Chondrocyte (in vitro differentiated cells): ENCODE data around the gene SERINC5. TPM values are rescaled to one million over a fixed set of nuclear protein-coding genes. Genes with fewer than 3 reads are reported as not detected.

Source experiments
- DNase-seq: peaks from one replicate; pipeline ENCODE4 v3.0.0; 2021; ENCODE audit warnings: mixed read lengths, low spot score
- H3K27ac Mint-ChIP-seq: one replicate; pipeline ENCODE4 v1.8.0; 2021; ENCODE audit warnings: mild to moderate bottlenecking, moderate library complexity, mixed read lengths; ENCODE audit not compliant: unreplicated experiment
- H3K27me3 Mint-ChIP-seq: 2 replicates; pipeline ENCODE4 v1.8.0; 2021; ENCODE audit warnings: low read depth, mixed read lengths
- H3K36me3 Mint-ChIP-seq: 2 replicates; pipeline ENCODE4 v1.8.0; 2021; ENCODE audit warnings: low read depth, mixed read lengths
- H3K4me1 Mint-ChIP-seq: 2 replicates; pipeline ENCODE4 v1.8.0; 2021; ENCODE audit warnings: low read depth, mild to moderate bottlenecking, mixed read lengths
- H3K4me3 Mint-ChIP-seq: one replicate; pipeline ENCODE4 v1.8.0; 2021; ENCODE audit warnings: mild to moderate bottlenecking, moderate library complexity, mixed read lengths; ENCODE audit not compliant: unreplicated experiment
- H3K9me3 Mint-ChIP-seq: 2 replicates; pipeline ENCODE4 v1.8.0; 2021; ENCODE audit warnings: low read depth, mixed read lengths
- CTCF ChIP-seq: fragments of 200-600 bp; sonication (generic); IDR thresholded peaks from 2 replicates; pipeline ENCODE4 v1.5.0; 2021; ENCODE audit warnings: antibody characterized with exemption, mild to moderate bottlenecking, moderate library complexity
- total RNA-seq: library from RNA; stranded (reverse); gene quantifications from 3 replicates; pipeline ENCODE4 v1.2.1, GENCODE V29; 2021

SERINC5 gene
- total RNA-seq, 1 donor from 2014 or later: 41.5 TPM

GRCh38 chr5:80105698-80106439 is 150.0 kb downstream of the SERINC5 start:
- TF ChIP-seq CTCF: no peak
- Mint-ChIP-seq H3K27ac (no peak overlapping the region), H3K27me3 (no peaks in the 10 kb centered on the region), H3K9me3 (no peaks in the 10 kb centered on the region), H3K4me3 (no peak overlapping the region), H3K4me1 (peaks cover 12% of the 10 kb centered on the region), H3K36me3 (no peaks in the 10 kb centered on the region)
- no peak for DNase-seq

- no peak for DNase-seq
- TF ChIP-seq CTCF: no peak
- H3K36me3 Mint-ChIP-seq: no peaks in the 10 kb centered on the region
- no peaks in the 10 kb centered on the region for H3K9me3 Mint-ChIP-seq
- H3K4me3 Mint-ChIP-seq: no peak overlapping the region
- no peak overlapping the region for H3K27ac Mint-ChIP-seq
- no peaks in the 10 kb centered on the region for H3K27me3 Mint-ChIP-seq
- H3K4me1 Mint-ChIP-seq: no peaks in the 10 kb centered on the region
These were observed 152.5 kb downstream of the SERINC5 start for GRCh38 chr5:80103371-80103770.

GRCh38 chr5:80101993-80102392 is 153.9 kb downstream of the SERINC5 start:
- H3K27ac Mint-ChIP-seq: no peak overlapping the region
- H3K9me3 Mint-ChIP-seq: no peaks in the 10 kb centered on the region
- DNase-seq: no peak
- no peaks in the 10 kb centered on the region for H3K4me1 Mint-ChIP-seq
- TF ChIP-seq CTCF: no peak
- no peaks in the 10 kb centered on the region for H3K27me3 Mint-ChIP-seq
- no peak overlapping the region for H3K4me3 Mint-ChIP-seq
- no peaks in the 10 kb centered on the region for H3K36me3 Mint-ChIP-seq

- Mint-ChIP-seq H3K27ac (no peak overlapping the region), H3K9me3 (no peaks in the 10 kb centered on the region), H3K4me3 (no peak overlapping the region), H3K27me3 (no peaks in the 10 kb centered on the region), H3K36me3 (no peaks in the 10 kb centered on the region), H3K4me1 (peaks cover 3% of the 10 kb centered on the region)
- no peak for TF ChIP-seq CTCF
- no peak for DNase-seq
These were observed 158.4 kb downstream of the SERINC5 start for GRCh38 chr5:80097451-80097850.

GRCh38 chr5:80094236-80094738 is 161.6 kb downstream of the SERINC5 start:
- Mint-ChIP-seq H3K9me3 (no peaks in the 10 kb centered on the region), H3K4me3 (no peak overlapping the region), H3K27ac (no peak overlapping the region), H3K27me3 (no peaks in the 10 kb centered on the region), H3K4me1 (peaks cover 8% of the 10 kb centered on the region), H3K36me3 (no peaks in the 10 kb centered on the region)
- no peak for TF ChIP-seq CTCF
- DNase-seq: no peak
